Psoas muscle (tissue), 8 donors: ENCODE data around the gene BCL2A1. TPM values are rescaled to one million over a fixed set of nuclear protein-coding genes. Genes with fewer than 3 reads are reported as not detected.
"Not testable (repeated sequence)": the region's sequence is repeated elsewhere in the genome, so short reads cannot be mapped to it uniquely, and the experiment has no call there.

Experiments
- ATAC-seq, 4 donors: fragments of 200-7000 bp; cut with Tn5 transposase; one replicate each; pipeline ENCODE4 v1.9.1; 2020; ENCODE audit warnings: moderate library complexity in 3 of 4, mild to moderate bottlenecking in 2 of 4
- DNase-seq, 2 donors: peaks; one replicate each; pipeline ENCODE4 v3.0.0-alpha.2; 2020
- H3K27ac ChIP-seq: fragments of 200-600 bp; one replicate; pipeline ENCODE4 v1.8.0; 2022
- H3K27me3 ChIP-seq, 3 donors: fragments of 200-600 bp in 1 of 3; one replicate each; pipeline versions ENCODE4 v1.6.1 to v1.8.0; 2013 to 2022; ENCODE audit warnings: low read length in 2 of 3, mild to moderate bottlenecking in 2 of 3, moderate library complexity in 1 of 3; ENCODE audit not compliant: insufficient read depth in 3 of 3
- H3K36me3 ChIP-seq, 2 donors: fragments of 200-600 bp in 1 of 2; one replicate each; pipeline versions ENCODE4 v1.6.1 to v1.8.0; 2013 to 2022; ENCODE audit warnings: low read depth in 1 of 2, mild to moderate bottlenecking in 1 of 2, moderate library complexity in 1 of 2; ENCODE audit not compliant: insufficient read depth in 1 of 2
- H3K4me1 ChIP-seq: fragments of 200-600 bp; one replicate; pipeline ENCODE4 v1.8.0; 2022
- H3K4me3 ChIP-seq: fragments of 200-600 bp; one replicate; pipeline ENCODE4 v1.8.0; 2022; ENCODE audit warnings: mild to moderate bottlenecking
- H3K9me3 ChIP-seq: fragments of 200-600 bp; one replicate; pipeline ENCODE4 v1.8.0; 2022
- CTCF ChIP-seq: fragments of 200-600 bp; IDR thresholded peaks from one replicate; pipeline ENCODE4 v1.8.0; 2022; ENCODE audit warnings: antibody characterized with exemption
- WGBS, 3 donors: extraction: QIAGEN DNeasy Blood & Tissue Kit; methylation state at CpG; one replicate each; pipeline versions ENCODE4 v1.1.6 to v1.1.7; 2013; 5-methylcytosine and 5-hydroxymethylcytosine counted together
- intact Hi-C, 2 donors: fragments of 100-400 bp; cut with DNase I; formaldehyde crosslinking; loops; one replicate each; pipeline versions ENCODE4 v1.11.0 to v1.14.2; 2022
- long read RNA-seq, 2 donors: library from polyadenylated mRNA; unstranded; transcript quantifications; one replicate each; pipeline ENCODE4 v2.0.0, GENCODE V29; 2021
- polyA plus RNA-seq, 3 donors: library from polyadenylated mRNA; stranded (reverse); fragments of 200-250 nt; gene quantifications; one replicate each; pipeline ENCODE4 v1.2.3, GENCODE V29; 2013
- total RNA-seq, 4 donors: library from RNA; stranded (reverse); fragmentation: NEBNext Ultra II Directional in 2 of 4; extraction: Animal tissue kit (Norgen Biotek cat#: 25700) in 2 of 4; gene quantifications; one replicate each; pipeline versions ENCODE4 v1.2.1 to v1.2.4, GENCODE V29; 2021 to 2023
- donor health status: healthy with polysubstance abuse.
- donor health status: DM: no; HTN: no; CAD: no; lungs with moderate emphysema.
- donor health status: Bipolar disorder and iron deficiency.
- donor health status: healthy.
- donor health status: DM: yes; HTN: yes; CAD: no.
- donor health status: DM: no; HTN: no; CAD: no.
- donor health status: DM: no; HTN: no; CAD: no.
- donor health status: DM: yes; HTN: yes; CAD: no.

BCL2A1 gene
- 1 to 10 TPM in 3 of 4 donors, not detected in 1; 1.0 to 1.2 (median 1.1) TPM for total RNA-seq
- 1 to 10 TPM in 1 of 3 donors, under 1 TPM in 2; 0.18 to 1.2 (median 0.25) TPM for polyA plus RNA-seq
- long read RNA-seq, donor 1, partial matches to known transcripts, result 0 of 1 reads
- long read RNA-seq, donor 1, other reads (novel, unspliced or antisense), result 0 of 1 reads
- long read RNA-seq, donor 2, result 0 reads

GRCh38 chr15:79970624-79971434 is at the start of gene BCL2A1:
BCL2A1 (minus strand) TSS chr15:79971196; CDS start chr15:79971119, 77 bp downstream.
- no peaks in the 10 kb centered on the region for H3K4me1 ChIP-seq
- no peak within 1 kb of the TSS for H3K27ac ChIP-seq
- no peak within 1 kb of the TSS for H3K4me3 ChIP-seq
- no peak for TF ChIP-seq CTCF
- H3K36me3 ChIP-seq, result no peaks in the 10 kb centered on the region
- 48 to 51% (median 48%) methylated on average over 11 of the region's 11 CpGs for WGBS, 3 donors
- no peaks in the 10 kb centered on the region for H3K9me3 ChIP-seq
- intact Hi-C loops, result no loop called here
- no peak for DNase-seq
- peaks cover 0 to 3% (median 0%) of the 10 kb centered on the region in 3 donors for H3K27me3 ChIP-seq
- ATAC-seq, result peak in 1 of 4 donors; percentile 27

DNA sequence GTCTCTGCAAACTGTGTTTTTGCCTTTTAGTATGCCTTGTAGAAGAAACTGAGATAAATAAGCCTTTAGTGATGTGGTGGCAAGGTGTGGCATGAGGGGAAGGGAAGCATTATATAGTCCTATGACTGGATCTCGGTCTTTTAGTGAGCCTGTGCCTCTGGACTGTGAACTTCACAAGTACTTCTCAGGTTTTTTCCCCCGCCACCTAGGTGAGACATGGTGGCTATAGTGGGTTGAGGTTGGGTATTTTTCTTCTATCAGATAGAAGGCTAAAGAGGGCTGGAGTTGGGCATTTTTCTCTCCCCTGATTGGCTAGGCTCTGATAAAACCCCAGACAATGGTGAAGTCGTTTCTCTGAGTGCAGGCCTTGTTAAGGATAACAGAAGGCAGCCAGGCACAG is 49.7 kb upstream of the BCL2A1 start:
- Histone ChIP-seq H3K36me3 (no peaks in the 10 kb centered on the region), H3K4me1 (no peaks in the 10 kb centered on the region), H3K27me3 (peaks cover 0 to 2% (median 0%) of the 10 kb centered on the region in 3 donors), H3K9me3 (no peaks in the 10 kb centered on the region), H3K27ac (no peak overlapping the region), H3K4me3 (no peak overlapping the region)
- no peak for TF ChIP-seq CTCF
- 85 to 86% (median 85%) methylated on average over 3 of the region's 3 CpGs for WGBS, 3 donors
- intact Hi-C loops, result no loop called here
- ATAC-seq (no peak), DNase-seq (no peak)

GRCh38 chr15:80020149-80020548 is 49.2 kb upstream of the BCL2A1 start:
- H3K4me3 ChIP-seq, H3K4me1 ChIP-seq, ATAC-seq, H3K36me3 ChIP-seq, intact Hi-C loops, H3K9me3 ChIP-seq, H3K27me3 ChIP-seq, DNase-seq, H3K27ac ChIP-seq: not testable (repeated sequence)
- 45 to 58% (median 55%) methylated on average over 6 of the region's 6 CpGs for WGBS, 3 donors

DNA sequence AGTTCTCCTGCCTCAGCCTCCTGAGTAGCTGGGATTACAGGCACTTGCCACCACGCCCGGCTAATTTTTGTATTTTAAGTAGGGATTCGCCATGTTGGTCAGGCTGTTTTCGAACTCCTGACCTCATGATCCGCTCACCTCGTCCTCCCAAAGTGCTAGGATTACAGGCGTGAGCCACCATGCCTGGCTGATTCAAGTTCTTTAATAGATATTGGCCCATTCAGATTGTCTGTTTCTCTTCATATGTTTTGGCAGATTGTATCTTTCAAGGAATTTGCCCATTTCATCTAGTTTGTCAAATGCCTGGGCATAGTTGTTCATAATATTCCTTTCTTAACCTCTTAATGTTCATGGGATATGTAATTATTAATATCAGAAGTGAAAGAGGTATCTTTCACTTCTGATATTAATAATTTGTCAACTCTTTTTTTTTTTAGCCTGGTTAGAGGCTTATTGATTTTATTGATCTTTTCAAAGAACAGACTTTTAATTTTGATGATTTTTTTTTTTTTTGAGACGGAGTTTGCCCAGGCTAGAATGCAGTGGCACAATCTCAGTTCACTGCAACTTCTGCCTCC is 48.3 kb upstream of the BCL2A1 start:
- WGBS, 3 donors, result 78 to 98% (median 94%) methylated on average over 8 of the region's 8 CpGs
- ATAC-seq, result no peak
- Histone ChIP-seq H3K27ac (no peak overlapping the region), H3K4me3 (no peak overlapping the region), H3K36me3 (no peaks in the 10 kb centered on the region), H3K4me1 (no peaks in the 10 kb centered on the region), H3K9me3 (no peaks in the 10 kb centered on the region), H3K27me3 (no peaks in the 10 kb centered on the region)
- intact Hi-C loops, result no loop called here
- no peak for DNase-seq
- TF ChIP-seq CTCF, result no peak

DNA sequence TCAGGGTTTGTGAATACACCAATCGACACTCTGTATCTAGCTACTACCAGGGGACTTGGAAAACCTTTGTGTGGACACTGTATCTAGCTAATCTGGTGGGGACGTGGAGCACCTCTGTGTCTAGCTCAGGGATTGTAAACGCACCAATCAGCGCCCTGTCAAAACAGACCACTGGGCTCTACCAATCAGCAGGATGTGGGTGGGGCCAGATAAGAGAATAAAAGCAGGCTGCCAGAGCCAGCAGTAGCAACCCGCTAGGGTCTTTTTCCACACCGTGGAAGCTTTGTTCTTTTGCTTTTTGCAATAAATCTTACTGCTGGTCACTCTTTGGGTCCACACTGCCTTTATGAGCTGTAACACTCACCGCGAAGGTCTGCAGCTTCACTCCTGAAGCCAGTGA is 46.1 kb upstream of the BCL2A1 start:
- DNase-seq, H3K4me3 ChIP-seq, H3K27me3 ChIP-seq, H3K27ac ChIP-seq, ATAC-seq, H3K9me3 ChIP-seq, H3K36me3 ChIP-seq, intact Hi-C loops, H3K4me1 ChIP-seq: not testable (repeated sequence)
- WGBS, 3 donors, result 75 to 81% (median 76%) methylated on average over 8 of the region's 8 CpGs

DNA sequence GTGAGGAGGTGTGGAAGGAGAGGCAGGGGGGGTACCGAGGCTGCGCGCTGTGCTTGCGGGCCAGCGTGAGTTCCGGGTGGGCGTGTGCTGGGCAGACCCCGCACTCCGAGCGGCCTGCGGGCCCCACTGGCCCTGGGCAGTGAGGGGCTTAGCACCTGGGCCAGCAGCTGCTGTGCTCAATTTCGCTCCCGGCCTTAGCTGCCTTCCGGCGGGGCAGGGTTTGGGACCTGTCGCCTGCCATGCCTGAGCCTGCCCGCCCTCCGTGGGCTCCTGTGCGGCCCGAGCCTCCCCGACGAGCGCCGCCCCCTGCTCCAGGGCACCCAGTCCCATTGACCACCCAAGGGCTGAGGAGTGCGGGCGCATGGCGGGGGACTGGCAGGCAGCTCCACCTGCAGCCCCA is 45.5 kb upstream of the BCL2A1 start:
- WGBS, 3 donors, result 95 to 96% (median 95%) methylated on average over 16 to 27 of the region's 27 CpGs
- H3K27ac ChIP-seq, H3K27me3 ChIP-seq, H3K9me3 ChIP-seq, ATAC-seq, H3K4me1 ChIP-seq, intact Hi-C loops, DNase-seq, H3K4me3 ChIP-seq, H3K36me3 ChIP-seq: not testable (repeated sequence)
